ENCODE results near the gene SCO2.

SCO2 gene

DNA sequence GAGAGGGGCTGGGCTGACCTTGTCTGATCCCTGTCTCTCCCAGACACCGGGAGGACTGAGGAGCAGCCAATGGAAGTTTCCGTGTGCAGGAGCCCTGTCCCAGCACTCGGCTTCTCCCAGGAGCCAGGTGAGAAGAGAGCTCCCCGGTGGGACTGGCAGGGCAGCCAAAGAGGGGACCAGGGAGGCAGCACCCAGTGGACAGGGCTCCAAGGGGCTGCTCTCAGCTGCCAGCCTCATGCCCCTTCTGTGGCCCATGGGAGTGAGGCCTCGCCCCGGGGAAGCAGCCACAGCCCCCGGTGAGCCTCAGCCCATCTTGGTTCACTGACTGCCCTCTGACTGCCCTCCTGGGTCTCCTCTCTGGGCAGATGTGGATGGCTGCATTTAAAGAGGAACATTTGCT lies 6.8 kb downstream of the SCO2 start:
- DNase-seq: no peak

GRCh38 chr22:50517495-50518260 lies 7.7 kb downstream of the SCO2 start:
- DNase-seq: no peak

DNA sequence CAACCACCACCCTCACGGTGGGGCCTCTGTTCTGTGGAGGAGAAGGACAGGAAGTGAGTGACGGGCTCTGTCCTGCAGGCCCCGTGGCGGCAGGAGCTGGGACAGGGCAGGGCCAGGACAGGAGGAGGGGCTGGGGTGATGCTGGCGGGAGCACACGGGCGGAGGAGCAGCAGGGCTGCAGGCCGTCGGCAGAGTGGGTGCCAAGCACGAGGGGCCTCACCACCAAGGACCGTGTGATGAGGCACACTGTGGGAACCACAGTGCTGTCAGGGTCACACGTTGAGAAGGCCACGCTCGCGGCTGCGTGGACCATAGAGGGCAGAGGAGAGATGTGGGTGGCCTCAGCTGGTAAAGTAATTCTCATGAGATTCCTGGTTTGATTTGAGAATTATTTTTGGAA lies 8.5 kb downstream of the SCO2 start:
- DNase-seq: no peak

- DNase-seq: no peak
These were observed 9.3 kb downstream of the SCO2 start for GRCh38 chr22:50516068-50516467.

- no peak for DNase-seq
These were observed 12.2 kb downstream of the SCO2 start for GRCh38 chr22:50513175-50513574.

DNA sequence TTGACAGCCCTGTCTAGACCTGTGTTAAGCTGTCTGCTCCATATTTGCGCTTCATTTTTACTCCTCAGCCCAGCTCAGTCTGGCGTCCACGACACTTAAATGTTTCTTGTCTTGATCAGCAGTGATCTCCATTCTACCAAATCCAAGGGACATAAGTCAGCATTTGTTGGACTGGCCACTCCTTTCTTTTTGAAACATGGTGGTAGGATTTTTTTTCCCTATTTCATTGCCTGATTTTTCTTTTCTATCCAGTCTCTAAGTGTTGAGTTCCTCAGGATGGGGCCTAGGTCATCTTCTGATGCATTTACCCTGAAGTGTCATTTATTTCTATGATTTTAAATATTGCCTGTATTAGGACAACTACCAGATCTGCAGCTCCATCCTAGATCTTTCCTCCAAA lies 16.5 kb downstream of the SCO2 start:
- DNase-seq: peak; percentile 35

GRCh38 chr22:50507991-50508884 lies 17.2 kb downstream of the SCO2 start, which contains the start of gene NCAPH2:
TSS of gene NCAPH2 (plus strand) at chr22:50508224. CDS start at chr22:50508338, 114 bp downstream.
- DNase-seq: peak; percentile 96

DNA sequence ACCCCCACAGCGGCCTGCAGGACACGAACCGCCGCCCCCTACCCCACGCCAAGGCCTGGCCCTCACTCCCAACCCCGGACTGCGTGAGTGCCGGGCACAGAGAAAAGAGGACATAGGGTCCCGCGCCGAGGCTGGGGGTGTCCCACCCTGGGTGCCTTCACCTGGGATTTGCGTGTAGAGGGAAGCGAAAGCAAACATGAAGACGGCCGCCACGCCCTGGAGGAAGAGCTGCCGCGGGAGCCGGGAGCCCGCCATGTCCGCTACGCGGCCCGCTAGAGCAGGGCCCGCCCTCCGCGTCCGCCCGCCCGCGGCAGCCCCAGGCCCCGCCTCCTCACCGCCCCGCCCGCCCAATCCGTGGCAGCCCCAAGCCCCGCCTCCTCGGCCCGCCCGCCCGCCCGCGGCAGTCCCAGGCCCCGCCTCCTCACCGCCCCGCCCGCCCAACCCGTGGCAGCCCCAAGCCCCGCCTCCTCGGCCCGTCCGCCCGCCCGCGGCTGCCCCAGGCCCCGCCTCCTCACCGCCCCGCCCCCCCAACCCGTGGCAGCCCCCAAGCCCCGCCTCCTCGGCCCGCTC lies 17.9 kb downstream of the SCO2 start, which contains the start of gene LMF2:
TSS of gene LMF2 (minus strand) at position 282 of the 570 bp plus-strand sequence. CDS start at position 255, 27 bp downstream.
- DNase-seq: no peak

DNA sequence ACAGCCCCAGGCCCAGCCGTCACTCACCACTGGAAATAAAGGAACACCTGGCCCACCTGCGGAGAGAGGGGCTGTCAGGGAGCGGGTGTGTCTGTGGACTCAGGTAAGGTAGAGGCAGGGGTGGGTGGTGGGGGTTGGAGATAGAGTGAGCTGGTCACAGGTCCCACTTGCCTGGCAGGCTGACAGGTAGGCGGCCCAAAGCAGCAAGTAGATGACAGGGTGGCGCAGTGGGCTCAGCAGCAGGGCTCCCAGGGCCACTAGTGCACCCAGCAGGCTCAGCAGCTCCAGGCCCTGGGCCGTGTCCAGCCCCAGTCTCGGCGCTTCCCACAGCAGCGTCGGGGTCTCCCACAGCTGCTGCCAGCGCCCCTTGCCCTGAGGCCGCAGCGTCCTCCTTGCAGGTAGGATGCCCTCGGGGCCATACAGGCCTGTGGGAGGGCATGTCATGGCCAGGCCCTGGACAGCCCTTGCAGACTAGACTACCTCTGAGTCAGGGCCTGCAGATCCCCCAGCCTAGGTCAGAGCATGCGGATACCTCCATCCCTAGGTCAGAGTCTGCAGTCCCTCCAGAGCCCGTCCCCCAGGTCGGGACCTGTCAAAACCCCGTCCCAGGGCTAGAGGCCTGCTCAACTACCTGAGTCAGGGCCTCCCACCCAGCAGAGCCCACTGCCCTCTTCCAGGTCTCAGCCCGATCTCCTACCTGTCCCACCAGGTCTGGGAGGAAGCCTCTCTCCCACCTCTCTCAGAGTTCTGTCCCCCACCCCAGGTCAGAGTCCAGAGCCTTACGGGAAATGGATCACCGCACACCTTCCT lies 18.6 kb downstream of the SCO2 start:
- no peak for DNase-seq

DNA sequence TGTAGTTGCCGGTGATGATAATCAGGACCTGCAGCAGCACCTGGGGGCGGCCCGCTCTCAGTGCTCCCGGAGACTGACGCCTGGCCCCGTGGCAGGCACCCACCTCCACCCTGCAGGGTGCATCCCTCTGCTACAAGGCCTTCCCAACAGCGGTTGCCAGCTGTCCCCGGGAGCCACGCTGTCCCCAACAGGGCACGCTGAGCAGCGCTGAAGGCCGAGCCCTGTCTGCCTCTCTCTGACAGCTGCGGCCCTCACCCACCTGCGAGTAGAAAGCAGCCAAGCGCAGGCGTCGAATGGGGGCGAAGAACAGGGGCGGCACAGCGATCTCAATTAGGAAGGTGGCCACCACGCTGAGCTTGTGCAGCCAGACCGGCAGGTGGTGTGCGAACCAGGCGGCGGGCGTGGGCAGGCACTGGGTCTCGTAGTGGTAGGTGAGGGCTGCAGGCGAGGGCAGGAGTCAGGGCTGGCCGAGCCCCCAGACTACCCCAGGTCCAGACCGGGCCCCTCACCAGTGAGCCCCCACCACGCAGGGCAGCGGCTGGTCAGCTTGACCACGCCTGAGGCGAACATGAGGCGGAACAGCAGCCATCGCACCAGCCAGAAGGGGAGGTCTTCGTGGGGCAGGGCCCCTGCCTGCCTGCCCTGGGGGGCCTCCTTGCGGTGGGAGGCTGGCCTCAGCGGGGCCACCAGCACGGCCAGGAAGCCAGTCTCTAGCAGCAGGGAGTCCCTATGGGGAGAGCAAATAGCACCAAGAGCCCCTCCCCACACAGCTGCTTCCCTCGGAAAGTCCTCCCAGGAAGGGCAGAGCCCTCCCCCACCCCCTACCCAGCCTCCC lies 19.4 kb downstream of the SCO2 start:
- DNase-seq: peak; percentile 35

DNA sequence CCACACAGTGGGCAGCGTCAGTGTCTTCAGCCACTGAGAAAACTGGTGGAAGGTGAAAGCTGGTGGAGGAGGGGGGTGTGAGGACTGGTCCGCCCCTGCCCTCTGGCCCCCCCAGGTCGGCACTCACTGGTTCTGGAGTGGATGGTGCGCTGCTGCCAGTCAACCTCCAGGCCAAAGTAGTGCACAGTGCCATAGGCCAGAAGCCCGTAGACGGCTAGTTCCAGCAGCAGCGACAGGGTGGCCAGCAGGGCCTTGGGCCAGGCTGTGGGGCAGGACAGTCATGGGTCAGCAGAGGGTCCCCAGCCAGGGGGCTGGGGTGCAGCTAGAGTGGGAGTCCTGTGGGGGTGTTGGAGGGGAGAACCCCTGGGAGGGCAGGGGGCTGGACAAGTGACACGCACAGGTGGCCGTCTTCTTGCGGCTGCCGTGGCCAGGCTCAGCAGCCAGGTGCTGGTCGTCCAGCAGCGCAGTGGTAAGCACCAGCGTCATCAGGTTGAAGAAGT lies 20.1 kb downstream of the SCO2 start:
- no peak for DNase-seq

DNA sequence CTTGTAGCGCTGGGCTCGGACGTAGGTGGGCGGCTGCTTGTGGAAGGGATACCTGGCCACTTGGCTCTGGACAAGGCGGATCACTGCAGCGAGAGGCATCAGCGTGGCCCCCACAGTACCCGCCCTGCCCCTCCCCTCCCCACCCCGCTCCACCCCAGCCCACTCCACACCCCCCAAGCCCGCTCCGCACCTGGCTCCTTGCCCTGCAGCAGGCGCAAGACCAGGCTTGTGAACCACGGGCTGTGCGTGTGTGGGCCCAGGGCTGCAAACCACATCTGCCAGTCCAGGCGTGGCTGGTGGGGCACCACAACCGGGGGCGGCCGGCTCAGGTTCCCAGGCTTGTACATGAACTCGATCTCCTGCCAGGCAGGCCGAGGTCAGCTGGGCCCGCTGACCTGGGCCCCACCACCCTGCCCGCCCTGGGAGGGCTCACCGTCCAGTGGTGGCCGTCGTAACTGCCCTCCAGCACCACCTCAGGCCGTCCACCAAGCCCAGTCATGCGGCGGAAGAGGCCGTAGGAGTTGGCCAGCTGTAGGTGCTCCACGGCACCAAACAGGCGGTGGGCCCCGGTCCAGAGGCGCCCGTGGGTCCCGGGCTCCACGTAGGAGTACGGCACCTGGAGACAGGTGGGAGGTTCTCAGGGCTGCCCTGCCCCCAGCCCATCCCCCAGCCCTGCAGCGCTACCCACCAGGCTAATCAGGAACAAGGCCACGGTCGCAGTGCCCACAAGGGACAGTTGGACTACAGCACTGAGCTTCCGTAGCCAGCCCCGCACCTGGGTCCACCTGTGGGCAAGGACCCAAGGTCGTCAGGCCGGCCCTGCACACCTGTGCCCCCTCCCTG lies 20.8 kb downstream of the SCO2 start:
- no peak for DNase-seq

DNA sequence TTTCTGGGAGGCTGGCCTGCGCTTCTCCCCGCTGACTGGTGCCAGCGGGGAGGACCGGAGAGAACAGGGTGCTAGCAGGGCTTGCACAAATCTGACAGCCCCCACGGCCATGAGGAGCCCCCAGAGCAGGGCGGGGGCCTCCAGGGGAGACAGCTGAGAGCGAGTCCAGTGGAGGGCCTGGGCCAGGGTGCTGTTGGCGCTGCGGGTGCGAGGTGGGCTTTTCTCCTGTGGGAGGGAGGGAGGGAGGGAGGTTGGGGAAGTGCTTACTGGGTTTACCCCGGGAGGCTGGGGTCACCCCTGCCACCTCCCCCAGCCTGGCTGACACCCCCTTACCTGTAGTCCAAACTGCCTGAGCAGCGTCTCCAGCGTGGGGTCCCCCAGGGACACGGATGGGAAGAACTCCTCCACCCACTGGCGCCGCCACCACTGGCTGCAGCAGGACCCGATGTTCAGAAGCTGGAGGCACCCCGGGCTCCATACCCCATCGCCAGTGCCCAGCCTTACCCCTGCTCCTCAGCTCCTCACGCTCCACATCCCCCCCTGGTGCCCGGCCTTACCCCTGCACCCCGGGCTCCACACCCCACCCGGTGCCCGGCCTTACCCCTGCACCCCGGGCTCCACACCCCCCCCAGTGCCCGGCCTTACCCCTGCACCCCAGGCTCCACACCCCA lies 21.8 kb downstream of the SCO2 start:
- DNase-seq: no peak

DNA sequence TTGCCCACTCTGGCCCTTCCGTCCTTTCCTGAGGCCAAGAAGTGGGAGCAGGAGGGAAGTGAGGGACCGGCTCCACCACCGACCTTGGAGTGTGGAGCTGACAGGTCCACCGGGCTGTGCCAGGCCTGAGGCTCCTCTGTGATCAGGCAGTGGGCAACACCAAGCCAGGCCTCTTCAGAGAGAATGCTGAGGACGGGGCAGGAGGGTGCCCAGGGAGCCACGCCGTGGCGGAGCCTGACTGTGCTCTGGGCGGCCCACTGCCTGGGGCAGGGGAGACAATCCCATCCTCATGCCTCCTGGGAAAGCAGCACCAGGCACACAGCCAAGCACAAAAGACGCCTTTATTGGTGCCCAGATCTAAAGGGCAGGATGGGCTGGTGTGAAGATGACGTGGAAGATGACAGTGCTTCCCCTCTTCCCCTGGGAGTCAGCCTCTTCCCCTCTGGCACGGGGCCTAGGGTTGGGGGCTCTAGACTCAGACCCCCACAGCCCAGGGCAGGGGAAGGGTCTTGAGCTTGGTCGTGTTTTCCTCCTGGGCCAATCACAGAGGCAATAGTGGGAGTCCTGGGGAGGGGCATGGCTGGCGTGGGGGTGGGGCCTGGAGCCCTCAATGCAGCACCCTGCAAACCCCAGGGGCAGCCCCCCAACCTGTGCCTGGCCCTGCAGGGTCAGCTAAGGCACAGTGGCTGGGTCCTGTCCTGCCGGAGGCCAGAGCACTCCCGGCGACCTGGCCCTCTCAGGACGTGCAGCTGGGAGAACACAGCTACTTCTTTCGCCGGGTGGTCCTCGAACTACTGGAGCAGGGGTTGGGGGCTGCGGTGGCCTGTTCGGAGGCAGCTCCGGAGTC lies 22.5 kb downstream of the SCO2 start:
- no peak for DNase-seq

GRCh38 chr22:50502096-50502495 lies 23.3 kb downstream of the SCO2 start:
- DNase-seq: no peak

DNA sequence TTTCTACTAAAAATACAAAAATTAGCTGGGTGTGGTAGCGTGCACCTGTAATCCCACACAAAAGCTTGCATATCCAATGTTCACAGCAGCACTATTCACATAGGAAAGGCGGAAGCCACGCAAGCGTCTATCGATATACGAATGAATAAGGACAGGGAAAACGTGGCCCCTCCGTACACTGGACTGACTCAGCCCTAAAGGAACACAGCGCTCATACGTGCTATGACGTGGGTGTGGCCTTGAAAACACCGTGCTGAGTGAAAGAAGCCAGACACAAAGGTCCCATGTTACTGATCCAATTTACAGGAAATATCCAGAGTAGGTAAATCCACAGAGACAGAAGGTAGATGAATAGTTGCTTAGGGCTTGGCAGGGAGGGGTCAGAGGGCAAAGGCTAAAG lies 24.9 kb downstream of the SCO2 start:
- DNase-seq: no peak

DNA sequence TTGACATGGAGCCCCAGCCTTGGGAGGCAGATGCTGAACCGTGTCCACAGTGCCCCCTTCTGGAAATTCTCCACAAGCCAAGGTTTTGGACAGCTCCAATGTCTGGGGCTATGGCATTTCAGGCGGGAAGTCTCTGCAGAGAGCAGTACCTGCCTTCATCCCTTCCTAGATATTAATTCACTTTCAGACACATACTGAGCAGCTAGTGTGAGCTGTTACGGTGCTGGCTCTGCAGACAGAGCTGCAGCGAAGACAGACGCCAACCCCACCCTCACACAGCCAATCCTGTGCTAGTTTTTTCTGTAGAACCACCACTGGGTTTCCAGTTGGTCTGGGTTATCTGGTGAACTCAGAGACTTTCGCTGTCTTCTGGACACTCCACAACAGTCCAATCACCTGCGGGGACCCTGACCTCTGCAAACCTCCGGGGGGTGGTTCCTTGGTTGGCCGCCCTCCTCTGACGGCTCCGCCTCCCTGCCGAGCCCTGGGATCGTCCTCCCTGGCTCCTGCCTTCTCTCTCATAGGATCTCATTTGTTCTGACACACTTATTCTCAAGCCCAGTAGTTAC lies 27.0 kb downstream of the SCO2 start:
- DNase-seq: peak; percentile 75

DNA sequence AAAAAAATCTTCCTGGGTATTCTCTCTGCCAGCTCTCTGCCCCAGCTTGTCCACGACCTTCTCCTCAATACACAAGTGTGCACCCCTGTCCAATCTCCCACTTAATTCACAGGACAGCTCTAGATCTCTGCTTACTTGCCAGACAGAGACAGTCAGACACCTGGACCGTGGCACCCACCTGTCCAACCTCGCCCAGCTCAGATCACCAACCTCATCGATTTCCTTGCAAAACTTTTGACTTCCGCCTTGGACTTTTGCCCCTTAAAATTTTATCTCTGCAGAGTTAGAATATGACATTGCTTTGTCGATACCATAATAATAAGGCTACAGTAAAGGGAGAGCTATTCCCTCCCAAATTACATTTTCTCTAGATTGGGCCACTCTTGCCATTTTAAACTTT lies 28.3 kb downstream of the SCO2 start:
- DNase-seq: no peak

Data from NCI-H82 (cell line).